Peyer's patch (tissue), 4 donors: ENCODE results near the gene EHD2. TPM values are rescaled to one million over a fixed set of nuclear protein-coding genes. Genes with fewer than 3 reads are reported as not detected.
"Not testable (repeated sequence)": the region's sequence is repeated elsewhere in the genome, so short reads cannot be mapped to it uniquely, and the experiment has no call there.

Experiments used
- DNase-seq, 3 donors: peaks; one replicate each; pipeline ENCODE4 v3.0.0-alpha.2; 2017 to 2019
- H3K27ac ChIP-seq, 4 donors: fragments of 200-600 bp; sonication (generic); one replicate each; pipeline ENCODE4 v1.5.1; 2016 to 2019
- H3K27me3 ChIP-seq, 2 donors: fragments of 200-600 bp; sonication (generic); one replicate each; pipeline ENCODE4 v1.5.1; 2019
- H3K36me3 ChIP-seq, 3 donors: fragments of 200-600 bp; sonication (generic); one replicate each; pipeline ENCODE4 v1.5.1; 2016 to 2019
- H3K4me1 ChIP-seq, 4 donors: fragments of 200-600 bp; sonication (generic); one replicate each; pipeline ENCODE4 v1.5.1; 2016 to 2019
- H3K4me3 ChIP-seq, 4 donors: fragments of 200-600 bp; sonication (generic); 1 replicate in 3 of 4; 2 replicates in 1 of 4; pipeline ENCODE4 v1.5.1; 2016 to 2019; ENCODE audit warnings: mild to moderate bottlenecking in 1 of 4
- H3K9me3 ChIP-seq, 4 donors: fragments of 200-600 bp; sonication (generic); one replicate each; pipeline ENCODE4 v1.5.1; 2016 to 2019; ENCODE audit warnings: mild to moderate bottlenecking in 1 of 4
- POLR2A ChIP-seq, 2 donors: fragments of 450-650 bp; IDR thresholded peaks; one replicate each; pipeline ENCODE4 v1.5.1; 2017; ENCODE audit warnings: antibody characterized with exemption in 2 of 2, mild to moderate bottlenecking in 2 of 2, moderate library complexity in 2 of 2
- total RNA-seq, 4 donors: library from RNA; depleted of rRNA; stranded (reverse); fragments of >200 nt; gene quantifications; one replicate each; pipeline ENCODE4 v1.1.0, GENCODE V29; 2016
- TF ChIP-seq, protein P1 (sequence below), 6 experiments: fragments of 450-650 bp in 4 of 6; fragments of 200-600 bp in 2 of 6; sonication (generic) in 1 of 6; IDR thresholded peaks; one replicate each; pipeline ENCODE4 v1.5.1; 2017 to 2019; ENCODE audit warnings: antibody characterized with exemption in 6 of 6, mild to moderate bottlenecking in 3 of 6, moderate library complexity in 1 of 6

The EHD2 gene
- total RNA-seq, 4 donors from 2014 or later: 11.2 to 117 (median 23.0) TPM

DNA sequence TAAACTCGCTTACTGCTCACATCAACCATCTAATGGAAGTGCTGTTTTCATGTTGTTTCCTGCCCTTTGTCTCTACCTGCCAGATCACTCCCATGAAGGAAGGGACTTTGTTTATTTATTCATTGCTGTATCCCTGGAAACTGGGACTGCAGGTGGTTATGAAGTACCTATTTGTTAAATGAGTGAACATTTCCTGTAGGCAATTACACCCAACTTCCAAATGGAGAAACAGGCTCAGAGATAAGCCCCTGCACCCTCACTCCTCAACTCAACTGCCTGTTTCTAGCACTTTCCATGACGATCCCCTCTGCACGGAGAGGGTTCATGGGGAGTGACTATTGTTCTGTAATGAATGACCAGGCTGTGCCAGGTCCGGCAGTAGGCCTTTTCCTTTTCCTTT, 63.3 kb downstream of the EHD2 start:
- peaks cover 0 to 8% (median 0%) of the 10 kb centered on the region in 3 donors for H3K36me3 ChIP-seq
- peak overlapping the region in 3 of 4 donors; percentile 92 to 98 (median 96) for H3K27ac ChIP-seq
- peak in 1 of 3 donors; percentile 54 for DNase-seq
- TF ChIP-seq POLR2A (IDR thresholded peaks at IDR 0.05): no peak
- TF ChIP-seq, protein P1, sequence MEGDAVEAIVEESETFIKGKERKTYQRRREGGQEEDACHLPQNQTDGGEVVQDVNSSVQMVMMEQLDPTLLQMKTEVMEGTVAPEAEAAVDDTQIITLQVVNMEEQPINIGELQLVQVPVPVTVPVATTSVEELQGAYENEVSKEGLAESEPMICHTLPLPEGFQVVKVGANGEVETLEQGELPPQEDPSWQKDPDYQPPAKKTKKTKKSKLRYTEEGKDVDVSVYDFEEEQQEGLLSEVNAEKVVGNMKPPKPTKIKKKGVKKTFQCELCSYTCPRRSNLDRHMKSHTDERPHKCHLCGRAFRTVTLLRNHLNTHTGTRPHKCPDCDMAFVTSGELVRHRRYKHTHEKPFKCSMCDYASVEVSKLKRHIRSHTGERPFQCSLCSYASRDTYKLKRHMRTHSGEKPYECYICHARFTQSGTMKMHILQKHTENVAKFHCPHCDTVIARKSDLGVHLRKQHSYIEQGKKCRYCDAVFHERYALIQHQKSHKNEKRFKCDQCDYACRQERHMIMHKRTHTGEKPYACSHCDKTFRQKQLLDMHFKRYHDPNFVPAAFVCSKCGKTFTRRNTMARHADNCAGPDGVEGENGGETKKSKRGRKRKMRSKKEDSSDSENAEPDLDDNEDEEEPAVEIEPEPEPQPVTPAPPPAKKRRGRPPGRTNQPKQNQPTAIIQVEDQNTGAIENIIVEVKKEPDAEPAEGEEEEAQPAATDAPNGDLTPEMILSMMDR (IDR thresholded peaks at IDR 0.05): no peak
- peaks cover 0 to 35% (median 0%) of the 10 kb centered on the region in 4 donors for H3K4me1 ChIP-seq
- no peaks in the 10 kb centered on the region for H3K9me3 ChIP-seq
- H3K27me3 ChIP-seq: no peaks in the 10 kb centered on the region
- H3K4me3 ChIP-seq: no peak overlapping the region

GRCh38 chr19:47777245-47778048, 64.2 kb downstream of the EHD2 start:
- peaks cover 0 to 39% (median 0%) of the 10 kb centered on the region in 4 donors for H3K4me1 ChIP-seq
- H3K27me3 ChIP-seq, H3K9me3 ChIP-seq: not testable (repeated sequence)
- peak overlapping the region; percentile 91 to 98 (median 94) for H3K27ac ChIP-seq
- peak overlapping the region; percentile 78 to 92 (median 88) for H3K4me3 ChIP-seq
- H3K36me3 ChIP-seq: peaks cover 0 to 11% (median 0%) of the 10 kb centered on the region in 3 donors
- peak in 2 of 3 donors; percentile 67 to 74 for DNase-seq
- peak; percentile 42 to 60 for TF ChIP-seq POLR2A (IDR thresholded peaks at IDR 0.05)

- H3K27me3 ChIP-seq: no peaks in the 10 kb centered on the region
- peaks cover 0 to 39% (median 0%) of the 10 kb centered on the region in 4 donors for H3K4me1 ChIP-seq
These were observed 65.1 kb downstream of the EHD2 start, which contains the start of gene SELENOW for GRCh38 chr19:47778049-47778953. SELENOW (plus strand) TSS chr19:47778703; CDS start chr19:47778786, 83 bp downstream.

DNA sequence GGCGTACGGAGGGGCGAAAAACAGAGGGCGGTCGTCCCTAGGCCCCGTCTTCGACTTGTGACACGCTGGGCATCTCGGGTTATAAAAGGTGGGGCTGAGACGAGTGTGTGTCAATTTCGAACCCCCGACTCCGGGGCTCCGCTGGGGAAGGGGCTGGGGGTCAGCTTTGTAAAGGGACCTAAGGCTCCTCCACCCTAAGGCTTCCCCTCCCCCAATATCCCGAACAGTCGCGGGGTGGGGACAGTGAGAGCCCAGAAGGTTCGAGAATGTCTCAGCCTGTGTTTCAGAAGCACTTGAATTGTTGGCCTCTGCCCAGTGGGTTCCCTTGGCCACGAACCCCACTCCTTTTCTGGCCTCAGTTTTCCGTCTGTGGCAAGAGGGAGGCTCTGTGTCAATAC, 65.7 kb downstream of the EHD2 start:
- DNase-seq: peak in 1 of 3 donors; percentile 59
- TF ChIP-seq, protein P1 (IDR thresholded peaks at IDR 0.05): no peak
- no peak for TF ChIP-seq POLR2A (IDR thresholded peaks at IDR 0.05)
- Histone ChIP-seq H3K4me1 (peaks cover 0 to 39% (median 0%) of the 10 kb centered on the region in 4 donors), H3K36me3 (peaks cover 0 to 26% (median 0%) of the 10 kb centered on the region in 3 donors), H3K27ac (peak overlapping the region; percentile 91 to 98 (median 94)), H3K27me3 (no peaks in the 10 kb centered on the region), H3K4me3 (peak overlapping the region; percentile 78 to 92 (median 88)), H3K9me3 (no peaks in the 10 kb centered on the region)

More at GRCh38 chr19:47778049-47778953, 65.1 kb downstream of the EHD2 start, which contains the start of gene SELENOW:
- Histone ChIP-seq H3K36me3 (peaks cover 0 to 20% (median 0%) of the 10 kb centered on the region in 3 donors), H3K27ac (peak within 1 kb of the TSS; percentile 91 to 98 (median 94)), H3K9me3 (no peaks in the 10 kb centered on the region), H3K4me3 (peak within 1 kb of the TSS; percentile 78 to 92 (median 88))
- TF ChIP-seq, protein P1 (IDR thresholded peaks at IDR 0.05): peak in 2 of 6 experiments; percentile 4 to 8
- TF ChIP-seq POLR2A (IDR thresholded peaks at IDR 0.05): peak; percentile 91 to 94
- DNase-seq: peak; percentile 76 to 92 (median 91)

- peaks cover 0 to 33% (median 0%) of the 10 kb centered on the region in 3 donors for H3K36me3 ChIP-seq
- H3K27me3 ChIP-seq: no peaks in the 10 kb centered on the region
- no peak for DNase-seq
- peaks cover 0 to 39% (median 0%) of the 10 kb centered on the region in 4 donors for H3K4me1 ChIP-seq
- peak overlapping the region; percentile 78 to 92 (median 88) for H3K4me3 ChIP-seq
- TF ChIP-seq, protein P1 (IDR thresholded peaks at IDR 0.05): no peak
- no peak for TF ChIP-seq POLR2A (IDR thresholded peaks at IDR 0.05)
- H3K27ac ChIP-seq: peak overlapping the region; percentile 91 to 98 (median 94)
- no peaks in the 10 kb centered on the region for H3K9me3 ChIP-seq
These were observed 66.4 kb downstream of the EHD2 start for GRCh38 chr19:47779524-47780214.
